Non-pigmented ciliary epithelial cell (primary cell): ENCODE measurements around the gene VTI1A.

Source experiments
- DNase-seq: peaks from one replicate; pipeline ENCODE4 v3.0.0-alpha.2; 2010; ENCODE audit warnings: low read depth

Gene VTI1A

GRCh38 chr10:112639298-112639697 is 192.3 kb downstream of the VTI1A start:
- no peak for DNase-seq

DNA sequence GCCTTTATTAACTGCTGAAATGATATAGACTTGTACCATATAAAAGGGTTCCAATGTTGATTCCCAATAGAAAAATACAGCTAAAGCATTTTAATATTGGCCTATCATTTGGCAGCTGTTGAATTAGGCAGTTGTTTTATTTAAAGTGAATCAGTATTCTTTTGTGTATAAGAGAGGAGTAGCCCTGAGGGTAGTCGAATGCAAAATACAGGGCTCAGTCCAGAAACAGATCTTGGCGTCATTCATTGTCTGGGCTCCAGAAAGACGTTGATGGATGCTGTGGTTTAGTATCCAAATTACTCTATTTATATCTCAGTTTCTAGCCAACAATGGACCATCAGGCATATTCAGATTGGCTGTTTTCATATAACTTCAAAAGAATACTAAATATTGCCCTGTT is 193.6 kb downstream of the VTI1A start:
- no peak for DNase-seq

DNA sequence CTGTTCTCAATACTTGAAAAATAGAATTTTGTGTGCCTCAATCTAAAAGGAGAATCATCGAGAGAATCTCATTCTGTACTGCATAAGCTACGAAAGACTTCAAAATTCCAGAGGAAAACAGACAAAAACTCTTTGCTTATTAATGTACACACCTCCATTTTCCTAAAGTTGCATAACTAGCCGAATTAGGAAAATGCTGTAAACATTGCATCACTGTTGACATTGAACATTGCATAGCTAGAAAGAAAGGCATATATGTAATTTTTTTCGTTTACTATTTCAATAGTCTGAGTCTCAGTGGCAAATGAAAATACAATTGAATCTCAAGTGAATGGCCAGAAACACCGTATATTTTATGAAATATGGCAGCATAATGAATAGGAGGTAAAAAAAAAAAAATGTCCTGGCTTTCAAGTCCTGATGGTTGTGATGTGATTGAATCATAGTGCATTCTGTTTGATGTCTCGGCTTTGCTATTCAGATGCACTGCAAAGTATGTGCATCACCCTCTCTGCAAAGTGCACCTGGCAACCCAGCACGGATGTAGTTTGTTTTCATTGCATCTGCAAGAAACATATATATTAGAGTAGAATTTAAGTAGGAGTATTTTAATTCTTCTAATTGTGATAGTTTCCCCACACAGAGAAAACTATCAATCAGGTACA is 196.7 kb downstream of the VTI1A start:
- no peak for DNase-seq

- DNase-seq: no peak
Observed at GRCh38 chr10:112644265-112644645, 197.2 kb downstream of the VTI1A start.

DNA sequence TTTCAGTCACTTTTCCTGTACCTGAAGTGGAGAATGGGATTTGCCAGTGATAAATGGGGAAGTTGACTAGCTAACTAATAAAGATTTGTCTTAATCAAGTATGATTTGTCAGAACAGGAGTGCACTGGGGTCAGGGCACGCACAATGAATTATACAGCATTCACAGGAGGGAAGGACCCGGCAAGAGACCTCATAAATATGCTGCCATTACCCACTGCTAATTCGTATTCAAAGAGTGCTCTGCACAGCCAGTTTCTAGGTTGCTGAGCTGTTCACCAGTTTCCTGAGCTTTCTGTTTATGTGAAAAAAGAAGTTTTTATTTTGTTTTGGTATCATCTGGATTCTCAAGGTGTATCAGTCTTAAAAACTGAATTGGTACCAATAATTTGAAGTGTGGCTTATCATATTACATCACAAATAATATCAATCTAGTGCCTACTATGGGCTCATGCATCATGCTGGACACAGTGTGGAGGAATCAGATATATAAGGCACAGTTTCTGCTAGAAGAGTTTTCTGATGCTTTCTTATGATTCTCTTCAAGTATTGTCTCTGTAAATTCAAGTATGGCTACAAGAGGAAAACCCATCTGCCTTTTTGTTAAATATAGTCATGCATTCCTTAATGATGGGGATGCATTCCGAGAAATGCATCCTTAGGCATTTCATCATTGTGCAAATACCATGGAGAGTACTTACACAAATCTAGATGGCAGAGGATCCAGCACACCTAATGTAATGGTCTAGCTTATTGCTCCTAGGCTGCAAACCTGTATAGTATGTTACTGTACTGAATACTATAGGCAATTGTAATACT is 202.2 kb downstream of the VTI1A start:
- no peak for DNase-seq

DNA sequence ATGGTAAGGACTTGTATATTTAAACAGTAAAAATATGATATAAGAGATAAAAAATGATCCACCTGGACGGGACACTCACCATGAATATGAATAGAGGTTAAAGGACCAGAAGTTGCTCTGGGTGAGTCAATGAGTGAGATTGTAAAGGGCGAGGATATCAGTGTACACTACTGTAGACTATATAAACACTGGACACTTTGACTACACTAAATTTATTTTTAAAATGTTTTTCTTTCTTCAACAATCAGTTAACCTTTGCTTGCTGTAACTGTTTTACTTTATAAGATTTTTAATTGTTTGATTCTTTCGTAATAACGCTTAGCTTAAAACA is 202.8 kb downstream of the VTI1A start:
- no peak for DNase-seq

DNA sequence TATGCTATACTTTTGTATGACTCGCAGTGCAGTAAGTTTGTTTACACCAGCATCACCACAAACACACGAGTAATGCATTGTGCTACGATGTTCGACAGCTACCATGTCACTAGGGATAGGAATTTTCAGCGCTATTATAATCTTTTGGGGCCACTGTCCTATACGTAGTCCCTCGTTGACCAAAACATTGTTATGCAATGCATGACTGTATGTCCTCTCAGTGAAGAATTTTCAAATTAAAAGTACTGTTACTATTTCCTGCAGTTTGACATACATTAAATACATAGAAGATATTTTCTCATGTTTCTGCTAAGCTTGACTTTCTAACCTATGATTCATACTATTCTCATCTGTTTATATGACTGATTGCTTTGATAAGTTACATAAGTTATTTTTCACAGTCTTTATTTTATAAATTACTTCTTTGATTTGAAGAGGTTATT is 203.6 kb downstream of the VTI1A start:
- DNase-seq: no peak

- no peak for DNase-seq
Observed at GRCh38 chr10:112653215-112653614, 206.2 kb downstream of the VTI1A start.

DNA sequence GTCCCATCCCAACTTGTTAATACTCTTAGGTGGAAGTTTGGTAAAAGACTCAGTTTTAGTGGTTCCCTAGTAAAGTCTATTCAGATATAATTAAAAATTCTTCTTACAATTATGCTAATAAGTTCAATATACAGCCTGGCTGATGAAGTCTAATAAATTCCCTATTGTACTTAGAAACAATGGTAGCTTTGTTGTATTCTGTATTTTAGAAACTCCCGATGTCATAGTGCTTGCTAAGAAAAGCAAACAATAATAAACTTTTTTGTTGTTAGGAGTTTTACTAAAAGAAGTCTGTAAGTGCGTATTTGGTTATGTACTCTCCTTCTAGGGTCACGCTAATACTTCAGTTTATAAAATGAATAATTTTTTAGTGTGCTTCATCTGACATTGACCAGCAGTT is 206.8 kb downstream of the VTI1A start:
- no peak for DNase-seq

GRCh38 chr10:112654794-112655193 is 207.8 kb downstream of the VTI1A start:
- no peak for DNase-seq

DNA sequence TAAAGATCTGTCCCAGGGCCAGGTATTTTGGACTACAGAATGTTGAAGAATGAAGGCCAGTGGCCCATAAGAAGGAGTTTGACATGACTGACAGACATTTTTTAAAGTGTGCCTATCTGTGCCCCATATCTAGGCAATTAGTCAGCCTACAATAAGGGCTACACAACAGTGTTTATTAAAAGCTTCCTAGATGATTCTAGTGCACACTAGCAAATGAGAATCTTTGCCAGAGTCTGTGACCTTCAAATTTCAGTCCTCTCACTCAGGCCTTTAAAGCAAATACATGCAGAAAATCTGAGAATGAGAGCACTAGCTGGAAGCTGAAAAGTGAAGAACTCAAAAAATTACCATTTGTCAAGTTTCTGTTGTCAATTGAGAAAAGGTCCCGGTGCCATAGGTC is 208.7 kb downstream of the VTI1A start:
- DNase-seq: no peak

- no peak for DNase-seq
Observed at GRCh38 chr10:112658465-112658864, 211.4 kb downstream of the VTI1A start.

DNA sequence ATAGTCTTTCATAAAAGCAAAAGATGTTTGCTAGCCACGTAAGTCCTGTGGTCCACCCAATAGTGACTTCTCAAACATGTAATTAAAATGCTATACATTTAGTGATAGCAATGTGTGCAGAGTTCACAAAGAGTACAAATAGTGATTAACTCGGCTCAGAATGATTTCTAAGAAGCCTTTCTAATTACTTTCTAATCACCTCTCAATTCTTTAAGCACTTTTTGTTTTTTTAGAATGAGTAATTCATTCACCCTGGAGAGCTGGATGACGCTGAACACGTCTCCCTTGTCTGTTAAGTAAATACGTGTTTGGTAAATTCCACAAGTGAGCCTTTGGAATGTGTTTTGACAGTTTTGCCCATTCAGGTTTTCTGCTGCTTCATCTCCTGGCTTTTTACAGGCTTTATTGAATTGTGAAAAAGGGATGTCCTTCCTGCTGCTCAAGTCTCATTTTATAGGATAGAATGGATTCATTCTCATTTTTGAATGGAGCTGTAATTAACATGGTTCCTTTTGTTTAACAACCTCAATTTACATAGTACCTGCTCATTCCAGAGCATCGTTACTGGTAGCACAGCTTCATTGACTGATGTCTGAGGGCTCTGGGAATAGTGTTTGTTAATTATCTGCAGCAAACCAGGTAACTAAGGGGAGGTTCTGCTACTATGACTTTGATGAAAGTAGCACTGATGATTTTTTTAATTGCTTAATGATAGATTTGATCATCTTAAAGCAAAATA is 212.1 kb downstream of the VTI1A start:
- DNase-seq: no peak

DNA sequence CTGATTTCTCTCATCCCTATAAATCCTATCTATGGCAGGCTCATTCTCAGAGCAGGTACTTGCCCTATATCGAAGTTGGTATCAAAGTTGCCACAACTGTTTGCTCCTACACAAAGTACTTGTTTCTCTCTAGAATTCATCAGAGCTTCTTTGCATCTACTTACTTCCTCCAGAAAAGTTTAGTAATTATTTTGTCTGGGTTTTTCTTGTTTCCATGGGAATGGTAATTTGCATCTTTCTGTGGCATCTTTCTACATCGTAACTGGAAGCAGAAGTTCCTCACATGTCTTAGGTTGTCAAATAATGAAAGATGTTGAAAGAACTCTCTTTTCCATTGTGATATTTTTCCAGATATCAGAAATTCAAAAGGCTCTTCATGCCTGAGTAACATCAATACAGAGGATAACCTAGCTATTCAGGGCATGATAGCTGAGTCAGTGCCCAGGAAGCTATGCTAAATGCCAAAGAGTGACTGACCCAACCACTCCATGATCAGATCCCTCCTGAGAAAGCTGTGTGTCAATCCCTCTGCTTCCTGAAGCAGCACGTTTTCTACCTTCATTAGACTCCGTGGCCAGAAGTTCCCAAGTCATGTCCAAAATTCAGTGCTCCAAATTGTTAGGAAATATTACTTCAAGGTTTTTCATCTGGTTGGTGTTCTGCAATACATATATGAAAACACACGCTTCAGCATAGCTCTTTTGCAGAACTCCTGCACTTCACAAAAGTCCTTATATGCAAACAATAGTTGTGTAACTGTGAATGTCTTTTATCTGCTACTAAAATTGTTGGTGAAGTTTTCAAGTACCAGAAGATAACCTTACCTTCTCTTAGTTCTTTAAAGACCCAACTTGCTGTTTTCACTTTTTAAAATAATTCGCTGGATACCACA is 216.5 kb downstream of the VTI1A start:
- peak; percentile 58 for DNase-seq

DNA sequence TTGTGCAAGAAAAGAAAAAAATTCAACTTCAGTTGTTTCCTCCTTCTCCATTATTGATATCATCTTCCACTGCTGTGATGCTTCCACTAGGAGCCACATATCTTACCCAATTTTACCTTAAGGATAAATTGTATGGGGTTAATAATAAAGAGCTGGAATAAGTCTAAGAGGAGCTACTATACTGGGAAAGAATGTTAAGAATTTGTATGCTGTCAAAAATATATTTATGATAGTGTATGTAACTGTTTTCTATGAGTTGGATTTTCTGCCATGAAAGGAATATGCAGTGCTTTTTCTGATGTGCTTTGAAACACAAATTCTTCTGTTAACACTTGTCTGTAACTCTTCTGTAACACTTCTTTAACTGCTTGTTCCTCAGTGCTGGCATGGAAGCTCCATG is 219.1 kb downstream of the VTI1A start:
- no peak for DNase-seq

DNA sequence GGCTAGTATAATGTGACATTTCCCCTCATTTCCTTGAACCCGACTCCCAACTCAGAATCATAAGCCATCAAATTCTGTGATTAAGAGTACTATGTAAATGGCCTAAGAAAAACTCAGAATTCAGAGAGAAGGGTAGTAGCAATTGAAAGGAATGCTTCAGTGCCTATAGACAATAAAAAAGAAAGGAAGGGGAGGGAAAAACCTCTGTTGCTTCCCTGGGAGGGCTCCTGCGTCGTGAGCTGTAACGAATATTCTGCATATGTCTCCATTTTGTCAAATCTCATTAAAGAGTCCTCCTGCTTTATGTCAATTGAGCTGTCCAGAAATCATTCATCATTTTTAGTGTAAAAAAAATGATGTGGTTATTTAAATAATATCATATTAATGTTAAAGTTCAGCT is 223.0 kb downstream of the VTI1A start:
- no peak for DNase-seq

DNA sequence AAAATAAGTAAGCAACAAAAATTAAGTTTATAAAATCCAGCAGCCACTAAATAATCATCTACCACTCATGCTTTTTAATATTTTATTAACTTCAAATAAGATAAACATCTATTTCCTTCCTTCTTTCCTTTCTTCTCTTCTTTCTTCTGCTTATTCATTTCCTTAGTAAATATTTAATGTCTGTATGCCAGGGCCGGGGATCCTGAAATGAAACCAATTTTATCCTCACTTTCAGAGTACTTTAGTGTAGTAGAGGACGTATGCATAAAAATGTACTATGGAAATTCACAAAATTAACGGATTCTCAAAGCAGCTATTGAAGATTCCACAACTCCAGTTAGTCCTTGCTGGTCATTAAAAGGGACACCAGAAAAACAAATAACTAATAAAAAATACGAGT is 224.7 kb downstream of the VTI1A start:
- DNase-seq: no peak

GRCh38 chr10:112672706-112673105 is 225.7 kb downstream of the VTI1A start:
- DNase-seq: no peak

DNA sequence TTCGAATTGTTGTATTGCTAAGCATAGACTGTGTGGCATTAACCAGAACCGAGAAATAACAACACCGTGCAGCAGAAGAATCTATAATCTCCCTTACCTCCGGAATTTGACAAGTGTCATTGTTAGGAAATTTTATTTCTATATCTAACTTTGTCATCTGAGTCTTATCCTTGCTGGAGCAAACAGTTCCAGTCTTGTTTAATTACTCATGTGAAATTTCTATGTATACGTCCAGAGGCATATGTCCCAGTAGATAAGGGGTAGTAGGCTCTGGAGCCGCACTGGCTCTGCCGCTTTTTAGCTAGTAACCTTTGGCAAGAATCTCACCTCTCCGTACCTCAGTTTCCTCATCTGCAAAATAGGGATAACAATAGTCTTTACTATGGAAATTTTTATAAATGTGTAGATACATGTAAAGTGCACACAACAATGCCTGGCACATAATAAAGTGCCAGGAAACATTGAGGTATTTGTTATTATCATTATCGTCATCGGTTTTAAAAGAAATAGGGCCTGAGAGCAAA is 228.6 kb downstream of the VTI1A start:
- DNase-seq: no peak

DNA sequence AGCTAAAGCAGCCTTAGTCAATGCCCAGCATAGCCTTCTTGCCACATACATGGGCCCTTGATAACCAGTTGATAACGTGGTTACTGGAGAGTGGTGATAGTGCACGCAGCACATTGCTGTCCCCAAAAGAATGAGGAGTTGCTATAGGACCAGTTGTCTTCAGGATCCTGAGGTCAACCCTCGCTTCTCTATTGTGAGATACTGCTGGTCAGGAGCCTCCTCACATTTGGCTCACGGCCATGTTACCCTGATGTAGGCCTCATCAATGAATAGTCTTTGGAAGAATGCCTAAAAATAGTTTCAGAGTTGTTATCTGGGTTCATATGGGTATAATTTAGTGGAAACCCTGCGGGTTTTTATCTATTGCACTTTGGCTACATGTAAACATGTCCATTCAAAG is 230.7 kb downstream of the VTI1A start:
- no peak for DNase-seq

DNA sequence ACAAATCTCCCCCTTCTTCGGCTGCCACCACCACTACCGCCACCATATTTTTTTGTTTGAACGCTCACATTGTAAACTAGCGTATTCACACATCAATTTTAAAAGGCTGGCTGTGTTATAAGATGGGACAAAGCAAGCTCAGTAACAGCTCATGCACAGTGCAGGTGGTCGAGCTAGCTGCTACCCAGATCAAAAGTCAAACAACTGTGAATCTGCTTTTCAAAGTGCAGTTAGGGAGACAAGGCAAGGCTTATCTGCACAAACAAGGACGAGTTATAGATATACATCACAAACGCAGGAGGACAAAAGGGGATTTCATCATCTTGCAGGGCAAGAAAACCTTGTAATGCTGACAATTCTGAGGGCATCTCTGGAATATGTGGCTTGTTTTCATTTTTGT is 231.6 kb downstream of the VTI1A start:
- no peak for DNase-seq

- DNase-seq: no peak
Observed at GRCh38 chr10:112678987-112679386, 232.0 kb downstream of the VTI1A start.
